ENCODE results near the gene CXCR5. TPM values are rescaled to one million over a fixed set of nuclear protein-coding genes. Genes with fewer than 3 reads are reported as not detected.

Gene CXCR5
- total RNA-seq, 2 donors from 2014 or later: 0.12 to 0.39 TPM

DNA sequence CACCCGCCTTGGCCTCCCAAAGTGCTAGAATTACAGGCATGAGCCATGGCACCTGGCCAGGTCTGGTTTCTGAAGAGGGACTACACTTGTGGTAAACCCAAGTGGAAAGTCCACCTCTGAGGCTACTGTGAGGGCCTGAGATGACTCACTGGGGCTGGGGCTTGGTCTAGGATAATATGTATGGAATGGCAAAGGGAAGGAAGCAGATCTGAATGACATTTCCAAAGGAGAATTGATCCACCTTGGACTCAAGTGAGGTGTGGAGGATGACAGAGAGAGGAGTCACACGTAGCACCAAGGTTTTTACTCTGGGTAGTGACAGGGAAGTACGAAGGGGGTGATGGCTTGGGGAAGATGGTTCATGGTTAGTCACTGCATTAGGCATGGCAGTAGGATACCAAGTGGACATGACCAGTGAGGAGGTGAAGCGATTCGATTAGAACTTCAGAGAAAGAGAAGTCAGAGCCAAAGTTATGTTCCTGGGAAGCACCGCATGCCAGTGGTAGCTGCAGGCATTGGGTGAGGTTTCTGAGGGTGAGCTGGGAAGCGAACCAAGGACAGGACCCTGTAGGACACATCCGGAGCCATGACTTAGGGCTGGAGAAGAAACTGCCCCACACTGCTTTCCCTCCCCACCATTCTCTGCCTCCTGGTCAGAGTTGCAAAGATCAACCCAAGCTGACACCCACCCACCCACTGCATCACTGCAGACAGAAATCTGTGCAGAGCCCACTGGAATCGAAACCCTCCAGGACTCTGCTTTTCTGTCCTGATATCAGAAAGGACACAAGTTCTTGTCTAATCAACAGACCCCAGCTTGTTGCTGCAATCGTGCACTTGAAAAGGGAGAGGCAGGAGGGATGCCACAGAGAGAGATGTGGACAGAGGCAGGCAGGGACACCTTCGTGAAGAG, 55.1 kb downstream of the CXCR5 start:
- intact Hi-C loops (cut with DNase I, micrococcal nuclease): loop anchor here in 1 of 2 donors (5.0 kb wide), 1 partner anchor 36 kb away; no protein-coding TSS in a partner anchor
- DNase-seq (no peak), ATAC-seq (peak; percentile 66)

DNA sequence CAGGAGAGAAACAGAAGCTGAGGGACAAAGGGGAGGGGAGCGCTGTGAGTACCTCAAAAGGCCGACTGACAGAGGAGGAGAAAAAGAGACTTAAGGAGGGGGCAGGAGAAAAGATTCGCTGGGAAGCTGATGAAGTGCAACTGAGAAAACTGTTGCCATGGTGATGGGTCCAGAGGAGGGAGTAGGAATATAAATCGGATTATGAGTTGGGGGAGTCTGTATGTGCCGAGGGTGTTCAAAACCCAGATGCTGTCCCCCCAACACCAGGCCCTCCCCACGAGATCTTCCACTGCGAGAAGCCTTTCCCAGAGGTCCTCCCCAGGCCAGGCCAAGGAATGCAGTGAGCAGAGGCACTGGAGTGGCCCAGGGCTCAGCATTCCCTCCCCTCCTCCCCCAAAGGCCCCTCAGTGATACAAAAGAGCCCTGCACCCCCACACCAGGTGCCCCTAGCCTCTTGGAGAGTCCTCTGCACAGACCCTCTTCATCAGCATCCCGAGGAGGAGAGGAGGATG, 55.8 kb downstream of the CXCR5 start:
- ATAC-seq: no peak
- intact Hi-C loops (cut with DNase I, micrococcal nuclease): loop anchor here in 1 of 2 donors (5.0 kb wide), 1 partner anchor 37 kb away; no protein-coding TSS in a partner anchor
- no peak for DNase-seq

DNA sequence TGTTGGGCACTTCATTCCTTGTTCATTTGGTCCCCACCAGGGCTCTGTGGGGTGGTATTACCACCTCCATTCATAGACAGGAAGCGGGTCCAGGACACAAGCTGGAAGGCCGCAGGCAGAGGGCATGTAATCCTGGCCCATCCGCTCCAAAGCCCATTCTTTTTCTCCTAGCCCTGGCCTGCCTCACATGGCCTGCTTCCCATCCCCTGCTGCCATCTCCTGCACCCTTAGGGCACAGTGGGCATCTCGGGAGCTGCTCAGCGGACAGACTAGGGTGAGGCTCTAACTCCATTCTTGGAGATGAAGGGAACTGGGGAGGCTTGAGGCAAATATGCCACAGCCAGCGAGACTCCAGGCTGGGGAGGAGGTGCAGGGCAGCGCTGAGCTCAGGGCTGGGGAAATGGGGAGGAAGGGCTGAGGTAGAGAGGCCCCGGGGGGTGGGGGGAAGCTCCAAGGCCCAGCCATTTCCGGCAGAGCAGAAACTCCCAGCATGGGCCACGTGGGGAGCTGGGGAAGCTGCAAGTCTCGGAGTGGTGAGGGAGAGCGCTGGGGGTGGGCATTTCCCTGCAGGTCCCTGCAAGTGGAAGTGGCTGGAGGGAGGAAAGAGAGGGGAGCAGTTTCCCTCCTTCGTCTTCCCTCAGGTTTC, 56.4 kb downstream of the CXCR5 start:
- DNase-seq: no peak
- no peak for ATAC-seq

DNA sequence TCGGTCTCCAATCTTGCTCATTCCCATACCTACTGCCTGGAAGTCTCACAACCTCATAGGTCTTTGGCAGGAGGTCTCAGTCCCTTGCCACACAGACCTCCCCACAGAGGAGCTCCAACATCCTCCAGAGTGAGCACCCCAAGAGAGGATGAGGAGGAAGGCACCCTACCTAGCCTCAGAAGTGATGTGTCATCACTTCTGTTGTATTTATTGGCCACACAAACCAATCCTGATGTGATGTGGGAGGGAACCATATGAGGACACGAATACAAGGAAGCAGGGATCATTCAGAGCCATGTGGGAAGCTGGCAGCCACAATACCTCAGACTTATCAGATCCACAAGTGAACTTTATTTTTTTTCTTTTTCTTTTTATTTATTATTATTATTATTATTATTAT, 63.4 kb downstream of the CXCR5 start:
- intact Hi-C loops (cut with DNase I, micrococcal nuclease): no loop called here
- DNase-seq (no peak), ATAC-seq (no peak)

More for the DNA sequence above, 56.4 kb downstream of the CXCR5 start:
- intact Hi-C loops (cut with DNase I, micrococcal nuclease): loop anchor here in 1 of 2 donors (5.0 kb wide), 1 partner anchor 38 kb away; no protein-coding TSS in a partner anchor

Small RNA genes lying within 50 kb of the gene (microRNA-seq; reads per million reads assigned to microRNA genes)
- 0.53 to 1.4 reads per million in 2 donors for gene MIR4492

Other genes with a start within 250 kb of the CXCR5 start
- 1 to 10 TPM; 1.2 to 3.3 TPM for gene TREH, start 204.2 kb upstream of the CXCR5 start, total RNA-seq
- 100 to 1,000 TPM in 1 of 2 donors, 10 to 100 TPM in 1; 96.3 to 100 TPM for gene DDX6, start 92.7 kb upstream of the CXCR5 start, total RNA-seq
- gene BCL9L, start 42.0 kb downstream of the CXCR5 start, total RNA-seq: 10 to 100 TPM; 36.4 to 36.5 TPM
- not detected for gene UPK2, start 72.4 kb downstream of the CXCR5 start, total RNA-seq
- not detected for gene FOXR1, start 87.9 kb downstream of the CXCR5 start, total RNA-seq
- gene CENATAC, start 114.2 kb downstream of the CXCR5 start, total RNA-seq: 10 to 100 TPM; 22.7 to 28.5 TPM
- gene RPS25, start 134.5 kb downstream of the CXCR5 start, total RNA-seq: 100 to 1,000 TPM; 652 to 750 TPM
- gene TRAPPC4, start 134.9 kb downstream of the CXCR5 start, total RNA-seq: 10 to 100 TPM; 65.1 to 72.8 TPM
- 10 to 100 TPM; 43.0 to 59.9 TPM for gene SLC37A4, start 147.0 kb downstream of the CXCR5 start, total RNA-seq
- gene HYOU1, start 173.3 kb downstream of the CXCR5 start, total RNA-seq: 100 to 1,000 TPM; 107 to 138 TPM
- gene VPS11, start 183.9 kb downstream of the CXCR5 start, total RNA-seq: 10 to 100 TPM; 20.7 to 24.1 TPM
- gene HMBS, start 201.0 kb downstream of the CXCR5 start, total RNA-seq: 10 to 100 TPM; 16.1 to 26.1 TPM
- gene DPAGT1, start 218.0 kb downstream of the CXCR5 start, total RNA-seq: 10 to 100 TPM; 32.4 to 50.3 TPM
- 10 to 100 TPM; 26.6 to 43.7 TPM for gene C2CD2L, start 223.5 kb downstream of the CXCR5 start, total RNA-seq
- gene HINFP, start 237.7 kb downstream of the CXCR5 start, total RNA-seq: 10 to 100 TPM; 34.9 to 35.7 TPM